ENCODE measurements around the gene FARSB. TPM values are rescaled to one million over a fixed set of nuclear protein-coding genes. Genes with fewer than 3 reads are reported as not detected.

FARSB gene
- total and polyA plus RNA-seq, 10 donors: 7.8 to 17.4 (median 12.7) TPM

DNA sequence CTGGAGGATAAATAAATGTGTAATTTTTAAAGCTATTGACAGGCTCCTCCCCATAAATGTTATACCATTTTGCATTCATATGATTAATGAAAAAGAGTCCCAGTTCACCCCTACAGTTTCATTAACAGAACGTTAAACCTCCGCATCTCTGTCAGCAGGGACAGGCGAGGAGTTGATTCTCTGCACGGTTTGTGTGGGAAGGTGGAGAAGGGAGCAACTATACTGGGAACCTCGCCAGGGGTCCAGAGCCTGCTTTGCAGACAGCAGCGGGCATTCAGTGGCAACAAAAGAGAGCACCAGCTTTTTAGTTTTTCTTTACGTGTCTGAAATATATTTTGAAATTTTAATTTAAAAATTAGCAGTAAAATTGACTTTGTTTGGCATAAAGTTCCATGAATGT, 101.4 kb downstream of the FARSB start:
- Histone ChIP-seq H3K4me1 (no peaks in the 10 kb centered on the region), H3K27ac (no peak overlapping the region), H3K36me3 (no peaks in the 10 kb centered on the region), H3K9me3 (no peaks in the 10 kb centered on the region), H3K4me3 (no peak overlapping the region), H3K27me3 (replicated peaks in 1 of 7) (peaks cover 0 to 21% (median 0%) of the 10 kb centered on the region in 7 donors)
- DNase-seq: no peak
- TF ChIP-seq POLR2A (IDR thresholded peaks at IDR 0.05) (no peak), POLR2AphosphoS5 (IDR thresholded peaks at IDR 0.05) (no peak)
- TF ChIP-seq, protein P1, sequence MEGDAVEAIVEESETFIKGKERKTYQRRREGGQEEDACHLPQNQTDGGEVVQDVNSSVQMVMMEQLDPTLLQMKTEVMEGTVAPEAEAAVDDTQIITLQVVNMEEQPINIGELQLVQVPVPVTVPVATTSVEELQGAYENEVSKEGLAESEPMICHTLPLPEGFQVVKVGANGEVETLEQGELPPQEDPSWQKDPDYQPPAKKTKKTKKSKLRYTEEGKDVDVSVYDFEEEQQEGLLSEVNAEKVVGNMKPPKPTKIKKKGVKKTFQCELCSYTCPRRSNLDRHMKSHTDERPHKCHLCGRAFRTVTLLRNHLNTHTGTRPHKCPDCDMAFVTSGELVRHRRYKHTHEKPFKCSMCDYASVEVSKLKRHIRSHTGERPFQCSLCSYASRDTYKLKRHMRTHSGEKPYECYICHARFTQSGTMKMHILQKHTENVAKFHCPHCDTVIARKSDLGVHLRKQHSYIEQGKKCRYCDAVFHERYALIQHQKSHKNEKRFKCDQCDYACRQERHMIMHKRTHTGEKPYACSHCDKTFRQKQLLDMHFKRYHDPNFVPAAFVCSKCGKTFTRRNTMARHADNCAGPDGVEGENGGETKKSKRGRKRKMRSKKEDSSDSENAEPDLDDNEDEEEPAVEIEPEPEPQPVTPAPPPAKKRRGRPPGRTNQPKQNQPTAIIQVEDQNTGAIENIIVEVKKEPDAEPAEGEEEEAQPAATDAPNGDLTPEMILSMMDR (IDR thresholded peaks at IDR 0.05 in 8 of 11, conservative IDR thresholded peaks at IDR 0.05 in 3 of 11): no peak
- intact Hi-C loops (cut with DNase I; ENCODE audit: low total_unique reads): no loop called here
- WGBS, 5 donors: 54 to 65% (median 60%) methylated on average over 7 of the region's 7 CpGs

DNA sequence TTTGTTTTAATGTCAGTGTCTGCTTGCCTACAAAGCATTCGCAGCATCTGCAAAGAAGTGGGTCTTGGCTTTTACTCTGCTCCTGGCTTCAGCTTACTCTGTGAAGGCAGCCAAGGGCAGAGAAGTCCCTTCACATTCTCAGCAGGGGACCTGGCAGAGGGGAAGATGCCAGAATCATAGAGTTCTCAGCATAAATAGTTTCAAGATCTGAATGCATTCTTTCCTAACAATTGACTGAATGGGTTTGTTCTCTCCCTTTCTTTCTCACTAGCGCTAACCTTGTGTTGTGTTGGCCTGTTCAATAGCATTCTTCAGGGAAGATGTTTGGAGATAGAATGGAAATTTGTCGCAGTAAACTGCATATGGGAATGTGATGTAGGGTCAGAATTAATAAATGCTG, 106.9 kb downstream of the FARSB start:
- 70 to 84% (median 78%) methylated on average over 3 of the region's 3 CpGs for WGBS, 5 donors
- Histone ChIP-seq H3K36me3 (no peaks in the 10 kb centered on the region), H3K4me1 (no peaks in the 10 kb centered on the region), H3K9me3 (no peaks in the 10 kb centered on the region), H3K27ac (no peak overlapping the region), H3K4me3 (no peak overlapping the region), H3K27me3 (replicated peaks in 1 of 7) (peaks cover 0 to 8% (median 0%) of the 10 kb centered on the region in 7 donors)
- intact Hi-C loops (cut with DNase I; ENCODE audit: low total_unique reads): no loop called here
- DNase-seq: no peak
- no peak for TF ChIP-seq POLR2AphosphoS5 (IDR thresholded peaks at IDR 0.05)

DNA sequence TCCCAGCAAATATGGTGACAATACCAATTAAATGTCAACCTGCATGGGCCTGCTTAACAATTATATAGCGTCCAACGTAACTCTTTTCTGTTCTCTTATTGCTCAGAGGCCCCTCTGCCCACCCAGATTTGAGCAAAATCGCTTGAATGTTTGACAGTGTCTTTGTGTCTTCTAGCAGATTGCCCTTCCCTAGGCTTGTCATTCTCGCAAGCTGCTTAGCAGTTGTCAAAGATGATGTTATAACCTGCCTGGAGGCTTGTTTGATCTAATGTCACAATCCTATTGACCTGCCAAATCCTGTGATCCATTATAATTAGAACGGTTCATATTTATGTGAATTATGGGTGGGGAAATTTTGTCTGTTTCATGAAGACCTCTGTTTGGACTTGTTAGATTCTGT, 108.8 kb downstream of the FARSB start:
- no peak overlapping the region for H3K27ac ChIP-seq
- 85 to 92% (median 88%) methylated on average over 5 of the region's 5 CpGs for WGBS, 5 donors
- no peaks in the 10 kb centered on the region for H3K36me3 ChIP-seq
- H3K4me1 ChIP-seq: no peaks in the 10 kb centered on the region
- no peak for DNase-seq
- no peak for TF ChIP-seq POLR2A (IDR thresholded peaks at IDR 0.05)
- TF ChIP-seq, protein P1 (IDR thresholded peaks at IDR 0.05 in 8 of 11, conservative IDR thresholded peaks at IDR 0.05 in 3 of 11): no peak
- no peak for TF ChIP-seq POLR2AphosphoS5 (IDR thresholded peaks at IDR 0.05)
- H3K4me3 ChIP-seq: no peak overlapping the region
- intact Hi-C loops (cut with DNase I; ENCODE audit: low total_unique reads): no loop called here
- no peaks in the 10 kb centered on the region for H3K9me3 ChIP-seq
- H3K27me3 ChIP-seq (replicated peaks in 1 of 7): no peaks in the 10 kb centered on the region

DNA sequence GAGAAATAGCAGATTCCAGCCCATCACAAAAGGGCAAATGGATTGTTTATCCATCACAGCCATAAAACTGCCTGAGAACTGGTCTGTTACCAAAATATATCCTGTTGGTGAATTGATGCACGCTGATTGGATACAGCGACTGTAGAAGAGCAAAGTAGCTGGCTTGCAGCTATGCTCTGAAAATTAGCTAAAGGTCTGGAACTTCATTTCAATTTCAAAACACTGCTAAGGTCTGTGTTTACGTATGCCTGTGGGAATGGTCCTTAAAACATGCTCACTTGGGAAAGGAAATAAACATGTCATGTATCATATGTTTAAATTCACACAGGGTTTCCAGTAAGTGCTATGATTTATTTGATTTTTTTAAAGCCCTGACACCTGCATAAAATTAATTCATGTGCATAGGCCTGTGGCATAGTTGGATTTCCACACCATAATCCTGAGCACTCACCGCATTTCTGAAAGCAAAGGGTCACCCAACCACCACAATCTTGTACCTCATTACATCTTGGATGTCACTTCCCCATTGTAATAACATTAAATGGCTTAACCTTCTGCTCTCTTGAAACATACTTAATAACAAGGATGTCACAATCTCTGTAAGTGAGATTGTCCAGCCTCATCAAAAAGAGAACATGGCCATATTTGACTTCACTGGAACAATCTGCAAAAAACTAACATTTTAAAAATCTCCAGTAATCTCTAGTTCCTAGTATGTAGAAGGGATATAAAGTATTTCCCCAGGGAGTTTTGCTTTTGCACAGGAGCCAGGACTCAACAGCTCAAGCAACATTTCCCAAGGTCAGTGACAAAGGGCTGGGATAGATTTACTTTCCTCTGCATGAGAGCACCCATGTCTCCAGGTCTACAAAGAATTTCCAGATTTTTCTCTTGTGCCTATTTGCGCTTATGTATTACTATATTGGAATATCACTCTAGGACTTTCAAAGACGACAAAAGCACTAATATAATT, 109.8 kb downstream of the FARSB start:
- 65 to 84% (median 80%) methylated on average over 6 of the region's 6 CpGs for WGBS, 5 donors
- no peaks in the 10 kb centered on the region for H3K27me3 ChIP-seq (replicated peaks in 1 of 7)
- TF ChIP-seq POLR2A (IDR thresholded peaks at IDR 0.05) (no peak), POLR2AphosphoS5 (IDR thresholded peaks at IDR 0.05) (no peak)
- TF ChIP-seq, protein P1 (IDR thresholded peaks at IDR 0.05 in 8 of 11, conservative IDR thresholded peaks at IDR 0.05 in 3 of 11): no peak
- H3K4me1 ChIP-seq: no peaks in the 10 kb centered on the region
- H3K27ac ChIP-seq: no peak overlapping the region
- intact Hi-C loops (cut with DNase I; ENCODE audit: low total_unique reads): no loop called here
- H3K4me3 ChIP-seq: no peak overlapping the region
- H3K9me3 ChIP-seq: no peaks in the 10 kb centered on the region
- no peak for DNase-seq
- no peaks in the 10 kb centered on the region for H3K36me3 ChIP-seq
